K562 (cell line): ENCODE data around the gene PSAT1. TPM values are rescaled to one million over a fixed set of nuclear protein-coding genes. Genes with fewer than 3 reads are reported as not detected.

ENCODE experiments used
- ATAC-seq: fragments of 200-7000 bp; cut with Tn5 transposase; 3 replicates; pipeline ENCODE4 v1.9.1; 2020; ENCODE audit warnings: moderate library complexity
- BruUV-seq: library from RNA; stranded (reverse); fragments of 400-500 nt; replicated peaks from 2 replicates; lab custom pipeline; 2021; lab: Mats Ljungman, UMichigan
- CTCF ChIA-PET: fragments of 300-600 bp; formaldehyde crosslinking; extraction: SDS; loops from one replicate; lab custom pipeline; 2021; ENCODE audit warnings: low intra/inter-chr PET ratio; lab: Yijun Ruan, JAX
- POLR2A ChIA-PET: fragments of 300-600, 350-650 bp; sonication (Branson Sonifier 250); formaldehyde crosslinking; extraction: SDS; loops from one replicate; lab custom pipeline; 2021; ENCODE audit warnings: antibody characterized with exemption, inconsistent platforms; lab: Yijun Ruan, JAX
- DNase-seq, 4 experiments: peaks; one replicate each; pipeline versions ENCODE4 v3.0.0 to v3.0.0-alpha.2; 2011 to 2018; ENCODE audit warnings: low spot score in 3 of 4, mixed read lengths in 3 of 4; ENCODE audit errors: extremely low read depth in 1 of 4
- FAIRE-seq: peaks from 2 replicates; lab custom pipeline; 2011; peaks lifted over from hg19 to GRCh38; lab: Jason Lieb, UNC
- H2AFZ ChIP-seq: 2 replicates; pipeline ENCODE4 v1.6.0; 2011; ENCODE audit warnings: low read depth, low read length, control low read depth, inconsistent platforms
- H3K27ac ChIP-seq: fragments of 200-600 bp; 3 replicates; pipeline ENCODE4 v1.8.0; 2011; ENCODE audit warnings: low read depth, mild to moderate bottlenecking, control low read depth, inconsistent platforms, low read length, moderate library complexity, mixed read lengths; ENCODE audit errors: extremely low read depth
- H3K27me3 ChIP-seq, 2 experiments: fragments of 300-600 bp in 1 of 2; 2 replicates in 1 of 2; 3 replicates in 1 of 2; pipeline versions ENCODE4 v1.6.0 to v1.8.0; 2011; ENCODE audit warnings: inconsistent platforms in 2 of 2, low read length in 2 of 2, mild to moderate bottlenecking in 1 of 2, mixed read lengths in 1 of 2, moderate library complexity in 1 of 2; ENCODE audit not compliant: control insufficient read depth in 2 of 2, insufficient read depth in 2 of 2
- H3K36me3 ChIP-seq: fragments of 300-600 bp; 3 replicates; pipeline ENCODE4 v1.8.0; 2011; ENCODE audit warnings: mild to moderate bottlenecking, low read length, inconsistent platforms; ENCODE audit not compliant: control insufficient read depth, insufficient read depth
- H3K4me1 ChIP-seq, 2 experiments: fragments of 200-600 bp in 1 of 2; replicated peaks in 1 of 2; 2 replicates in 1 of 2; 3 replicates in 1 of 2; pipeline versions ENCODE4 v1.5.1 to v1.8.0; 2011; ENCODE audit warnings: inconsistent platforms in 2 of 2, low read length in 2 of 2, mild to moderate bottlenecking in 1 of 2, mixed read lengths in 1 of 2, moderate library complexity in 1 of 2; ENCODE audit not compliant: control insufficient read depth in 2 of 2, insufficient read depth in 2 of 2
- H3K4me2 ChIP-seq: 2 replicates; pipeline ENCODE4 v1.6.1; 2011; ENCODE audit warnings: low read length, control low read depth, inconsistent platforms, mixed read lengths; ENCODE audit not compliant: insufficient read depth
- H3K4me3 ChIP-seq: fragments of 200-600 bp; sonication (generic), shearing (Covaris generic); 2 replicates; pipeline ENCODE4 v1.5.1; 2016; ENCODE audit warnings: control low read depth, inconsistent platforms
- H3K79me2 ChIP-seq: fragments of 200-600 bp; 3 replicates; pipeline ENCODE4 v1.8.0; 2011; ENCODE audit warnings: low read length, inconsistent platforms; ENCODE audit not compliant: control insufficient read depth, insufficient read depth
- H3K9ac ChIP-seq, 2 experiments: 2 replicates each; pipeline versions ENCODE4 v1.6.0 to v1.6.1; 2011; ENCODE audit warnings: low read depth in 2 of 2, low read length in 2 of 2, control low read depth in 1 of 2, inconsistent platforms in 1 of 2, mild to moderate bottlenecking in 1 of 2, mixed read lengths in 1 of 2; ENCODE audit not compliant: insufficient read depth in 1 of 2
- H3K9me1 ChIP-seq: one replicate; pipeline ENCODE4 v1.6.0; 2011; ENCODE audit warnings: inconsistent platforms, mild to moderate bottlenecking, low read length, moderate library complexity; ENCODE audit not compliant: control insufficient read depth, insufficient read depth
- H3K9me3 ChIP-seq: replicated peaks from 2 replicates; pipeline ENCODE4 v1.5.1; 2011; ENCODE audit warnings: low read depth, low read length, inconsistent platforms; ENCODE audit not compliant: control insufficient read depth, insufficient read depth
- H4K20me1 ChIP-seq: replicated peaks from 2 replicates; pipeline ENCODE4 v1.6.1; 2011; ENCODE audit warnings: low read length, inconsistent platforms, mixed read lengths; ENCODE audit not compliant: control insufficient read depth, insufficient read depth
- CBX8 ChIP-seq: fragments of 200-600 bp; sonication (generic); IDR thresholded peaks from 2 replicates; pipeline ENCODE4 v1.6.1; 2012; ENCODE audit warnings: borderline replicate concordance, mixed run types, low read depth, mild to moderate bottlenecking, moderate library complexity, mixed read lengths, low read length, control low read depth, inconsistent platforms; ENCODE audit not compliant: poor library complexity, severe bottlenecking; ENCODE audit errors: extremely low read depth
- NR1H2 ChIP-seq: sonication (generic); formaldehyde crosslinking; IDR thresholded peaks from 2 replicates; pipeline ENCODE4 v1.4.0; 2020; ENCODE audit warnings: mild to moderate bottlenecking, missing genetic modification reagents
- RAD21 ChIP-seq, 2 experiments: fragments of 250-450 bp in 1 of 2; fragments of 450-650 bp in 1 of 2; sonication (Bioruptor Pico) in 1 of 2; formaldehyde crosslinking in 1 of 2; IDR thresholded peaks in 1 of 2; conservative IDR thresholded peaks in 1 of 2; 2 replicates each; pipeline versions ENCODE4 v1.4.0 to v1.8.0; 2020 to 2022; ENCODE audit warnings: mild to moderate bottlenecking in 2 of 2, moderate library complexity in 1 of 2
- ZNF561 ChIP-seq: fragments of 450-650 bp; formaldehyde crosslinking; conservative IDR thresholded peaks from 2 replicates; pipeline ENCODE4 v1.4.0; 2020; ENCODE audit warnings: mild to moderate bottlenecking, moderate library complexity
- WGBS: fragments of 100-300 bp; shearing (Covaris generic); methylation state at CpG from one replicate; pipeline ENCODE4 v1.1.6; 2016; ENCODE audit warnings: low coverage, mixed read lengths; ENCODE audit not compliant: insufficient coverage; ENCODE audit errors: missing lambda C conversion rate; 5-methylcytosine and 5-hydroxymethylcytosine counted together
- in situ Hi-C: fragments of 300-500 bp; cut with MboI; formaldehyde crosslinking; loops from 4 replicates; pipeline ENCODE4 v1.15.0; 2018; ENCODE audit warnings: inconsistent platforms, mixed read lengths
- intact Hi-C: fragments of 100-400 bp; cut with micrococcal nuclease; formaldehyde crosslinking; loops from 2 replicates; pipeline ENCODE4 v1.14.2; 2022
- polyA plus RNA-seq, 8 experiments: library from polyadenylated mRNA; depleted of rRNA in 4 of 8; stranded (reverse) in 5 of 8; unstranded in 3 of 8; fragments of >200 nt; fragmentation: Nextera tagmentation in 2 of 8; fragmentation: Illumina TruSeq in 1 of 8; extraction: Ambion mirVana in 2 of 8; extraction: Trizol in 1 of 8; gene quantifications; 2 replicates each; pipeline versions ENCODE4 v1.2.1 to v1.2.3, GENCODE V29; 2011 to 2014; ENCODE audit warnings: inconsistent platforms in 1 of 8, missing spikeins in 1 of 8
- total RNA-seq, 7 experiments: library from RNA; depleted of rRNA in 6 of 7; stranded (reverse); fragments of >200 nt in 6 of 7; fragmentation: Illumina TruSeq in 2 of 7; extraction: Trizol in 2 of 7; gene quantifications; 2 replicates each; pipeline versions ENCODE4 v1.2.1 to v1.2.3, GENCODE V29; 2011 to 2021; ENCODE audit warnings: low replicate concordance in 1 of 7
- TF ChIP-seq, protein P1 (sequence below), 3 experiments: IDR thresholded peaks in 2 of 3; conservative IDR thresholded peaks in 1 of 3; 2 replicates each; pipeline ENCODE4 v1.5.1; 2011 to 2012; ENCODE audit warnings: low read length in 3 of 3, mild to moderate bottlenecking in 3 of 3, control low read depth in 2 of 3, improper control_type of control experiment in 1 of 3, inconsistent platforms in 1 of 3, low read depth in 1 of 3, mixed read lengths in 1 of 3, moderate library complexity in 1 of 3; ENCODE audit not compliant: insufficient read depth in 2 of 3

Gene PSAT1
- total and polyA plus RNA-seq, 9 of the 15 experiments (the other 6 are each of a cell fraction or from before 2014, with no cell fraction given) = 29.7 to 151 (median 98.3) TPM

DNA sequence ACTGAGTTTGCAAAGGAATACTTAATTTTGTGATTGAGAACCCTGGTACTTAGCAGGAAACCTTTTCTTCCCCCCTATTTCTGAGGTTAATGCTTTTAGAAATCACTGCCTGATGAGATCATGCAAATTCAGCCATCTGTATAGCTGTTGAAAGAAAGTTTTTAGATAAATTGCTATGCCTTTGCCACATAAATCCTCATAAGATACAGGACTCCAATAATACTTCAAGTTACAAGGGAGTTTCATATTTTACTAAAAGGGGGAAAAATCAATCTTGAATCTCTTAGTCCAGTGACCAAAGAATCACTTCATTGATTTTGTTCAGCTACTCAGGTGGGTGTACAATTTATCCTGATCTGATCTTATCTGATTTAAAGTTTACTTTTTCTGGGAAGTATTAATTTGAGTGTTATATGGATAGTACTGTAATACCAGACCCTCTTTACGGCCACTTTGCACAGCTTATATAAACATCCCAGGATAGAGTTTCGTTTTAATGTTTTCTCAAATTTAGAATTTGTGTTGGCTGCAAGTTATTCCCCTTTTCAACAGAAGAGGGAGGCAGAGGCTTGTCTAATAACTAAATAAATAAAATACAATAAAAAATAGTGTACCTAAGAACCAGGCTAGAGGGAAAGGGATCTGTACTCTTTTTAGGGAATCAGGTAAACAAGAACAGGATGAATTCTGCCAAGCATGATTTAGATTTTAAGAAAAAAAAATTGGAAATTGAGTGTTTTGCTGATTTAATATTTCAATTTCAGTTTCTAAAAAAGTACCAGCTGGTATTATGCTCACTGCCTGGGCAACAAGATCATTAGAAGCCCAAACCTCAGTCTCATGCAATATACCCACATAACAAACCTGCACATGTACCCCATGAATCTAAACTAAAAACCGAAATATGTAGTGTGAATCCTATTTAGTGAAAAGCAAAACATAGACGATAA, 69.1 kb downstream of the PSAT1 start:
- H3K9me1 ChIP-seq = no peaks in the 10 kb centered on the region
- POLR2A ChIA-PET = no interaction called here
- no peaks in the 10 kb centered on the region for H3K9me3 ChIP-seq
- intact Hi-C loops (loop anchor here (10.0 kb wide), 1 partner anchor 241 kb away; no protein-coding TSS in a partner anchor), in situ Hi-C loops (loop anchor here (25.0 kb wide), 1 partner anchor 929 kb away; no protein-coding TSS in a partner anchor)
- H3K4me2 ChIP-seq = no peak overlapping the region
- ATAC-seq (no peak), FAIRE-seq (no peak), DNase-seq (no peak)
- no peak overlapping the region for H3K4me3 ChIP-seq
- H3K27me3 ChIP-seq = peaks cover 0 to 7% of the 10 kb centered on the region in 2 experiments; a peak in 1 of 5 replicates
- H3K36me3 ChIP-seq = no peaks in the 10 kb centered on the region
- H3K4me1 ChIP-seq = no peaks in the 10 kb centered on the region; a peak in 2 of 5 replicates
- H3K9ac ChIP-seq = no peak overlapping the region
- WGBS = 0% methylated on average over 4 of the region's 4 CpGs
- H2AFZ ChIP-seq = no peak overlapping the region
- H4K20me1 ChIP-seq = no peaks in the 10 kb centered on the region
- no TSS peak for BruUV-seq
- TF ChIP-seq CBX8 (no peak), ZNF561 (no peak), NR1H2 (no peak), RAD21 (CRISPR knock-in tag; conservative IDR thresholded peaks at IDR 0.05 in 1 of 2, IDR thresholded peaks at IDR 0.05 in 1 of 2) (peak in 1 of 2 experiments; percentile 24; a peak in 3 of 4 replicates)
- TF ChIP-seq, protein P1, sequence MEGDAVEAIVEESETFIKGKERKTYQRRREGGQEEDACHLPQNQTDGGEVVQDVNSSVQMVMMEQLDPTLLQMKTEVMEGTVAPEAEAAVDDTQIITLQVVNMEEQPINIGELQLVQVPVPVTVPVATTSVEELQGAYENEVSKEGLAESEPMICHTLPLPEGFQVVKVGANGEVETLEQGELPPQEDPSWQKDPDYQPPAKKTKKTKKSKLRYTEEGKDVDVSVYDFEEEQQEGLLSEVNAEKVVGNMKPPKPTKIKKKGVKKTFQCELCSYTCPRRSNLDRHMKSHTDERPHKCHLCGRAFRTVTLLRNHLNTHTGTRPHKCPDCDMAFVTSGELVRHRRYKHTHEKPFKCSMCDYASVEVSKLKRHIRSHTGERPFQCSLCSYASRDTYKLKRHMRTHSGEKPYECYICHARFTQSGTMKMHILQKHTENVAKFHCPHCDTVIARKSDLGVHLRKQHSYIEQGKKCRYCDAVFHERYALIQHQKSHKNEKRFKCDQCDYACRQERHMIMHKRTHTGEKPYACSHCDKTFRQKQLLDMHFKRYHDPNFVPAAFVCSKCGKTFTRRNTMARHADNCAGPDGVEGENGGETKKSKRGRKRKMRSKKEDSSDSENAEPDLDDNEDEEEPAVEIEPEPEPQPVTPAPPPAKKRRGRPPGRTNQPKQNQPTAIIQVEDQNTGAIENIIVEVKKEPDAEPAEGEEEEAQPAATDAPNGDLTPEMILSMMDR (IDR thresholded peaks at IDR 0.05 in 2 of 3, conservative IDR thresholded peaks at IDR 0.05 in 1 of 3; ENCODE audit: insufficient read depth in 2 of 3, low read depth in 1 of 3, low read length in 3 of 3) = peak in 2 of 3 experiments; percentile 26 to 49; a peak in 3 of 6 replicates
- no peak overlapping the region for H3K27ac ChIP-seq
- CTCF ChIA-PET = no interaction called here
- no peaks in the 10 kb centered on the region for H3K79me2 ChIP-seq
